Measurements from ENCODE around the gene YTHDC2.
A peak's percentile ranks its signal among the peaks of the same experiment; 100 is the strongest.

YTHDC2 gene

DNA sequence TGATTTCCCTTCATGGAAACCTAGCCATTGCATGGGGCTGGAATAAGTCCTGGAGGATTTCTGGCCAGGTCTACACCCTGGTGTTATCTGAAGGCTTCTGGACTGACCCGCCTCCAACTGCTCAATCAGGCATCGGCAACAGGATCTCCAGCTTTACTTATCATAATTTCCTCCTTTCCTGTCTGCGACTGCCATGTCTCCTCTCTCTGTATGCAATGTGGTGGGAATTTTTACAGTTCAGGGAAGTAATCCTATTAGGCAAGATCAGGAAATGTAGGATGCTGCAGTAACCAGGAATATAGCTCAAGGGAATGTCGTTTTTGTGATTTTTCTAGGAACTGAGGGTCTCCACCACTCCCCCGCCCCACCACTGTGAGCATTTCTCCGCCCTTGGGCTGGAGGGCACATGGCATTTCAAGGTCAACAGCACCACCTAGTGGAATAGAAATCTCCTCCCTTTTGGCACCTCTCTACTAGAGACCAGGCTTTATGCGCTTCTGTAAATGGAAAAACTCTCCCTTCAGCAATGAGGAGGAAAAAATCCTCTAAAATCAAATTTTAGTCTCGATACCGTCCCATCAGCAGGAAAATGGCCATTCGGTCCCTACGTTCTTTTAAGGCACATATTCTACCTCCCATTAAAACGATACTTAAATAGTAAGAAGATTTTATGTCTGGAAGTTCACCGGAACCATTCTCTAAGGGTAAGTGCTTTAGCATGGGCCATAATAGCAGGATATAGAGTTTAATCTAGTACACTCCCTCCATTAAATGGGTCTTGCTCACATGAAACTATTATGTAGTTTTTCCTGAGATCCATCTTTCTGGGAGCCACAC, 93.0 kb downstream of the YTHDC2 start:
- DNase-seq (ENCODE audit: low spot score), result peak; percentile 58

DNA sequence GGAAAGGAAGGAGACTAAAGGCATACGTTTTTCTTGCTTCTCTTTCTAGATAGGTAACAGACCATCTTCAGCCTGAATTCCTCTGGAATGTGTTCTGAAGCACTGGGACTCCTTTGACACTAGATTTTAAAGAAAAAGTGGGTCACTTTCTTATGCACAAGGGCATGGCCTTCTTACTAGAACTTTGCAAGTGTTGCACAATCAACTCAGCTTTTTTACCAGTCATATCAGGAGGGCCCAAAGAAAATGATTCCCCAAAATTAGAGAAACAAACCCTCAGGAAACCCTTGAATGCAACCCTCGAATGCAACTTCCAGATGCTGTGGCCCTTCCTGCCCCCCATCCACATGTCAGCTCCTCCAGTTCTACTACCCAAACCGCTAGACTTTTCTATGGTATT, 93.9 kb downstream of the YTHDC2 start:
- DNase-seq (ENCODE audit: low spot score), result no peak

DNA sequence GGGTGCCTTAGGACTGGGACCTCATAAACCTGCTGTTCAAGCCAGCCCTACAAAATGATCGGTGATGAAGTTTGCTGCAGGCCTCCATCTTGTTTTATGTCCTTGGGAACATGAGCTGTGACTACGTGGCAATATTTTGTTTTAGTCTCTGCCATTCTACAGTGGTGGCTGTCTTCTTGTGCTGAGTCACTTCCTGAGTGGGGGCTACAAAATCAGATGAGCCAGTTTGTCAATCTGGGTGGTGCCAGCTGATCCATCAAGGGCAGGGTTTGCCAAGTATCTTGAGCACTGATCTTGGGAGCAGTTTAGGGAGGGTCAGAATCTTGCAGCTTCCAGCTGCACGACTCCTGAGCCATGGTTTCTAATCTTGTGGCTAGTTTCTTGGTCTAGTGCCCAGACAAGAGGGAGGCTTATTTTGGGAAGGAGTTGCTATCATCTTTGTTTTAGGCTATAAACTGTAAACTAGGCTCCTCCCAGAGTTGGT, 94.7 kb downstream of the YTHDC2 start:
- no peak for DNase-seq (ENCODE audit: low spot score)

DNA sequence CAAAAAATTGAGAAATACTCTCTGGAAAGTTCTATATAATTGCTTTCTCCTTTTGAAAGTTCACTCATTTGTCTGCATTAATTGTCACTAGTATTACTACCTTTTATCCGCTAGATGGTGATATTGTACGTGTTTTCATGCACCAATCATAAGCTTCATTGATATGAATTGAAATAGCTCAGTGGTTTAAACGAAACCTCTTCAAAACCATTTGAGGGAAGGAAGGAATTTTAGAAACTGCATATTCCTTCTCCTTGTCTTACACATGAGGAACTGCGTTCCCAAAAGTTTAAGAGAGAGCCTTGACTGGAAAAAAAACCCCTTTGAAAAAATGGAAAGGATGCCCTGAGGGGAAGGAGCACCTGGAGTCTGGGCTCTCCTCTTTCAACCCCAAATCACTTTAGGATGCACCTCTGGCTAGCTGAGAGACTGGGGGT, 98.6 kb downstream of the YTHDC2 start:
- no peak for DNase-seq (ENCODE audit: low spot score)

DNA sequence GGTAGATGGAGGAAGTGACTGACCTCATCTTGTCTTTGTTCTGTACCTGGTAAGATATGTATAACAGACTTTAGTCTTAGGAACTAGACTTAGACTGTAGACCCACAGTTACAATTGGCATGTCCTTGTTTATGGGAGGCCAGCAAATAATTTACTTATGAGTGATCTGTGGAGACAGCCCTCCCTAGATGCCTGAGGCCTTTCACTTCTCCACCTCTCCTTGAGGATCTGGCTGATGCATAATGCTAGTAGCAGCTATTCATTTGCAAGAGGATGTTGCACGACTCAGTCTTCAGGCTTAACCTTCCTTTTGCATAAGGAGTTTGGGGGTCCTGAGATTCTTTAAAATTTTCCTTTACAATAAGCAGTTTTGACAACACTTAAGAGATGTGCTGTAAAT, 100.7 kb downstream of the YTHDC2 start:
- DNase-seq (ENCODE audit: low spot score), result no peak

DNA sequence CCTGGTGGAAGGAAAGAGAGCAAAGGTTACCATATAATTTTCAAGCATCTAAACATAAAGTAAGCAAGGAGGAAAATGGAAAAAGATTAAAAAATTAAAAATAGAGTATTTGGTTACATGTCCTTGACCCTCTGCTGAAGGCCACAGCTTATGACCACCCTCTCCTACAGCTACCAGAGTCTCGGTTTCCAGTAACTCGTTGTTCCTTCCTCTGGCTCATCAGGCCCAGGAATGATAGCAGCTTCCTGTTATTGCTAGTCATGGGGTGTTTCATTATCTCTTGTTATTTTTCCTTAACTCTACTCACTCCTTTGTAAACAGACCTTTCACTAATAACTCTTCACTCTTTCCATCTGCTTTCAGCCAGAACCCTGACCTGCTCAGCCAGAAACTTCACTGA, 102.2 kb downstream of the YTHDC2 start:
- no peak for DNase-seq (ENCODE audit: low spot score)

DNA sequence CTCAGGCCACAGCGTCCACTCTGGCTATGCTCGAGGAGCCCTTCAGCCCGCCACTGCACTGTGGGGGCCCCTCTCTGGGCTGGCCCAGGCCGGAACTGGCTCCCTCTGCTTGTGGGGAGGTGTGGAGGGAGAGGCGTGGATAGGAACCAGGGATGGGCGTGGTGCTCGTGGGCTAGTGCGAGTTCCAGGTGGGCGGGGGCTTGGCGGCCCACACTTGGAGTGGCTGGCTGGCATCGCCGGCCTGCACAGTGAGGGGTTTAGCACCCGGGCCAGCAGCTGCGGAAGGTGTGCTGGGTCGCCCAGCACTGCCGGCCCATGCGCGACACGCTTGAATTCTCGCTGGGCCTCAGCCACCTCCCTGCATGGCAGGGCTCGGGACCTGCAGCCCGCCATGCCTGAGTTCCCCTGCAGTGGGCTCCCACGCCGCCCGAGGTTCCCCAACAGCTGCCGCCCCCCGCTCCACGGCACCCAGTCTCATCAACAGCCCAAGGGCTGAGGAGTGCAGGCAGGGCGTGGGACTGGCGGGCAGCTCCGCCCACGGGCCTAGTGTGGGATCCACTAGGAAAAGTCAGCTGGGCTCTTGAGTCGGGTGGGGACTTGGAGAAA, 103.8 kb downstream of the YTHDC2 start:
- DNase-seq (ENCODE audit: low spot score), result no peak

DNA sequence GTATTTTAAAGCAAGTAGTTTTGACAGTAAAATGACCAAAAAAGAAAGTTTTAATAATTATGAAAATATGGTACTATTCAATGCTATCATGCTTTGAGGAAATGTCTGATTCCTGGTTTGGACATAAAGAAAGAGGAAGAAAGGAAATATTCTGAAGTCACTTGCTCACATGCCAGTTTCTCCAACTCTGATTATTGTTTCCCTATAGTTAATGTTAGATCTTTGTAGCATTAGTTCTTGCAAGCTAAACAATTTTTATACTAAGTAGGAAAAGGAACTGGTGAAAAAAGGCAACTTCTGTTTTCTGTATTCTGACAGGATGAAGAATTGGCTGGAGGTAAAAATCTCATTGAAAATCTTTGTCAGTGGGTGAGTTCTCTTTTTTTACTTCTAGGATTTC, 119.5 kb downstream of the YTHDC2 start:
- no peak for DNase-seq (ENCODE audit: low spot score)

DNA sequence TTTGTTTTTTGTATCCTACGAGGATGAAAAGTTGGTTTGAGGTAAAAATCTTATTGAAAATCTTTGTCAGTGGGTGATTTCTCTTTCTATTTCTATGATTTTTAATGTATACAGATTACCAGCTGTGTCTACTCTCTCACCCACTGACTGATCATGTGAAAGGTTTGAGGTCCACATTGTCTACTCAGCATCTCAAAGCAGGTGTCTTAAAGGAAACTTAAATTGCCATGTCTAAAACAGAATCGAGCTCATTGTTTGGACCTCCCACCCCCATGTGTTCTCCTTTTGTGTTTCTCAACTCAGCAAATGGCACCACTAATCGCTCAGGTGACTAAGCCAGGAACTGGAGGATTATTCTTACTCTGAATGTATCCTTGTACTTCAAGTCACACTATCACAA, 121.5 kb downstream of the YTHDC2 start:
- no peak for DNase-seq (ENCODE audit: low spot score)

DNA sequence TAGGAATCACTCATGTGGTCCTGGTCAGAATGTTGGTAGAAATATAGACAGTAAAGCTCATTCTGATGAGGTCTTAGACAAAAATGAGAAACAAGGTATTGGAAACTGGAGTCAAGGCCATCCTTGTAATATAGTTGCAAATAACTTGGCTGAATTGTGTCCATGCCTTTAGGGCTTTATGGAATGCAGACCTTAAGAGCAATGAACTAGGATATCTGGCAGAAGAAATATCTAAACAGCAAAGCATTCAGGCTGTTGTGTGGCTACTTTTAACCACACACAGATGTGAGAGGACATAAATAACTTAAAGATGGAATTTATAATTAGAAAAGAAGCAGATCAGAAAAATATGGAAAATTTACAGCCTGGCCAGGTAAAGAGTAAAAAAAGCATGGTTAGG, 128.2 kb downstream of the YTHDC2 start:
- no peak for DNase-seq (ENCODE audit: low spot score)

All from putamen (tissue), 1 donor.